ENCODE measurements around the gene SLC26A8.
"Not testable (repeated sequence)": the region's sequence is repeated elsewhere in the genome, so short reads cannot be mapped to it uniquely, and the experiment has no call there.

The SLC26A8 gene

GRCh38 chr6:35941170-35941569 lies 83.3 kb downstream of the SLC26A8 start:
- not testable (repeated sequence) for DNase-seq (ENCODE audit: low read depth)

GRCh38 chr6:35940014-35940413 lies 84.4 kb downstream of the SLC26A8 start:
- not testable (repeated sequence) for DNase-seq (ENCODE audit: low read depth)

- DNase-seq (ENCODE audit: low read depth) = not testable (repeated sequence)
Measured at GRCh38 chr6:35939259-35939658, 85.2 kb downstream of the SLC26A8 start.

DNA sequence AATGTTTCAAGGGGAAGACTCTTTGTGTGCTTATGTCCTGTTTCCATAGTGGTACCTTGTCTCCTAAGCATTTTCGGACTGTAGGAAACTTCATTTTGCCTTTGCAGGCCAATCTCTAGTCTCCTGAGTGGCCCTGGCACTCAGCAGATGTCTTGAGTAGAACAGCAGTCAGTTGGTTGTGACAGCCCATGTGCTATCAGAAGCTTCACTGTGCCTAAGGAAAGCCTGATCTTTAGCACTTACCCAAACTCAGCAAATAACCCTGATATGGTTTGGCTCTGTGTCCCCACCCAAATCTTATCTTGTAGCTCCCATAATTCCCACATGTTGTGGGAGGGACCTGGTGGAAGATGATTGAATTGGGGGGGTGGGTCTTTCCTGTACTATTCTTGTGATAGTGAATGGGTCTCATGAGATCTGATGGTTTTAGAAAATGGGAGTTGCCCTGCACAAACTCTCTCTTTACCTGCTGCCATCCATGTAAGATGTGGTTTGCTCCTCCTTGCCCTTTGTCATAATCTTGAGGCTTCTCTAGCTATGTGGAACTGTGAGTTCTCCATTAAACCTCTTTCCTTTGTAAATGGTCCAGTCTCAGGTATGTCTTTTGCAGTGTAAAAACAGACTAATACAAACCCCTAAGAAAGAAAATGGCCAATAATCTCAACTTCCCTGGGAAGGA lies 87.6 kb downstream of the SLC26A8 start:
- DNase-seq (ENCODE audit: low read depth) = no peak

DNA sequence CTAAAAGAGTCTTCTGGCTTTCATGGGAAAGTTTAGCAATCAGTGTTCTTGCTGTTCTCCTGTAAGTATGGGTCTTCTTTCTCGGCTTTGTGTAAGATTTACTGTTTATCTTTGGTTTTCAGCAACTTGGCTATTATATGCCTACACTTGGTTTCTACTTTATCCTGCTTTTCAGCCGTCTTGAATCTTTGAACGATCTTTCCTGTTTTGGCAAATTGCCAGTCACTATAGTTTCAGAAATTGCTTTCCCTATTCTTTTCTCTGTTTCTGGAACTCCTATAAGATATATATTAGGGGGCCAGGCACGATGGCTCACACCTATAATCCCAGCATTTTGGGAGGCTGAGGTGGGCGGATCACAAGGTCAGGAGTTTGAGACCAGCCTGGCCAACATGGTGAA lies 89.0 kb downstream of the SLC26A8 start:
- no peak for DNase-seq (ENCODE audit: low read depth)

- no peak for DNase-seq (ENCODE audit: low read depth)
Measured at GRCh38 chr6:35933844-35934243, 90.6 kb downstream of the SLC26A8 start.

- DNase-seq (ENCODE audit: low read depth) = not testable (repeated sequence)
Measured at GRCh38 chr6:35931873-35932272, 92.6 kb downstream of the SLC26A8 start.

DNA sequence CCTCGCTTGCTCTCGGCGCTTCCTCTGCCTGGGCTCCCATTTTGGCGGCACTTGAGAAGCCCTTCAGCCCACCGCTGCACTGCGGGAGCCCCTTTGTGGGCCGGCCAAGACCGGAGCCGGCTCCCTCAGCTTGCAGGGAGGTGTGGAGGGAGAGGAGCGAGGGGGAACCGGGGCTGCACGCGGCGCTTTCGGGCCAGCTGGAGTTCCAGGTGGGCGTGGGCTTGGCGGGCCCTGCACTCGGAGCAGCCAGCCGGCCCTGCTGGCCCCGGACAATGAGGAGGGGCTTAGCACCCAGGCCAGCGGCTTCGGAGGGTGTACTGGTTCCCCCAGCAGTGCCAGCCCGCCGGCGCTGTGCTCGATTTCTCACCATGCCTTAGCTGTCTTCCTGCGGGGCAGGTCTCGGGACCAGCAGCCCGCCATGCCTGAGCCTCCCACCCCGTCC lies 93.3 kb downstream of the SLC26A8 start:
- no peak for DNase-seq (ENCODE audit: low read depth)

DNA sequence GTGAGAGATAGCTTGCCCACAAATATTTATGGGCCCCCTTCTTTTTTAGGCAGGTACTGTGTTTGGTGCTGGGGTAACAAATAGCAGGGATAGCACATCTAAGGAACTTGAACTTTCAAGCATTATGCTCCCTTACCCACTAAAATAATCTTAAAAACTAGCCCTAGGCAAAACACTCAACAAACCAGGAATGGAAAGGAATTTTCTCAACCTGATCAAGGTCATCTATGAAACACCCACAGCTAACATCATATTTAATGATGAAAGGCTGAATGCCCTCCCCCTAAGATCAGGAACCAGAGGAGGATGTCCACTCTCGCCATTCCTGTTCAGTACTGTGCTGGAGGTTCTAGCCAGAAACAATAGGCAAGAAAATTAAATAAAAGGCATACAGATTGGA lies 94.8 kb downstream of the SLC26A8 start:
- DNase-seq (ENCODE audit: low read depth) = no peak

DNA sequence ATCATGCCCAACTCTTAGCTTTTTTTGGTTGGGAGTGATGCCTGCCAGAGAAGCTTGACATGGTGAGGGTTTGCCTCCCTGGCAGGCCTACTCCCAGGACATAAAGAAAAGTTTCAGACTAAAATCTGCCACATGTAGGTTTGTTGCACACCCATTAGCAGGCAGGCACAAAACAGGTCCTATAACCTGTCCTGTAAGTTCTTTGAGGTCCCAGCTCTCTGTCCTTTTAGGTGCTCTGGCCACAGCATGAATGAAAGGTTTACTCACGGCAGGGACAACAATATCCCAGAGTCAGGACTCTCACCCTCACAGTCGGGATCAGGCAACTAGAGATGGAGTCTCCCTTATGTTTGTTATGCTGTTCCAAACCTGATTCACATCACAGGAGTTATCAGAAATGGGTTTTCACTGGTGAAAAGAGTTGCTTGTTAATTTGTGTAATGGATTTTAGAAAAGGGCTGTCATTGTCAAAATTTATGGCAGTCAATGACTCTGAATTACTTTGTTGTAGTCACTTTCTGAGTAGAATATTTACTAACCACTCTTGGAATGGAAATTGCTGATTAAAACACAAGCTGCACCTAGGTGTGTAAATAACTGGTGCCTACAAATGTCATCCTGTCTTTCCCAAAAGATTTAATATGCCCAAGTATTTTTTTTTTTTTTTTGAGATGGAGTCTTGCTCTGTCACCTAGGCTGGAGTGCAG lies 97.8 kb downstream of the SLC26A8 start:
- DNase-seq (ENCODE audit: low read depth) = no peak

GRCh38 chr6:35925961-35926360 lies 98.5 kb downstream of the SLC26A8 start:
- no peak for DNase-seq (ENCODE audit: low read depth)

DNA sequence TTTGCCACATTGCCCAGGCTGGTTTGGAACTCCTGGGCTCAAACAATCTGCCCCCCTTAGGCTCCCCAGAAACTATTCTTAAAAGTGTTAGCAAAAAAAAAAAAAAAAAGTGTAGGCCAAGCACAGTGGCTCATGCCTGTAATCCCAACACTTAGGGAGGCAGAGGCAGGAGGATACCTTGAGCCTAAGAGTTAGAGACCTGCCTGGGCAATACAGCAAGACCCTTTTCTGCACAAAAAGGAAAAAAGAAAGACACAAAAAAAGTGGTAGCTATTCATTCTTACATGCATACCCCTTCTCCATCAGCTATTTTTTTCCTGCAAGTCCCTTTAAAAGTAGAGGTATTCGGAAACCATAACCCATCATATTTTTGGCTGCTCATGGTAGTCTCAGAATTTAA lies 100.3 kb downstream of the SLC26A8 start:
- no peak for DNase-seq (ENCODE audit: low read depth)

- DNase-seq (ENCODE audit: low read depth) = no peak
Measured at GRCh38 chr6:35922139-35922554, 102.3 kb downstream of the SLC26A8 start.

GRCh38 chr6:35920793-35921732 lies 103.4 kb downstream of the SLC26A8 start, which contains the start of gene SRPK1:
SRPK1 (minus strand) TSS chr6:35921098; CDS start chr6:35921056, 42 bp downstream.
- no peak for DNase-seq (ENCODE audit: low read depth)

DNA sequence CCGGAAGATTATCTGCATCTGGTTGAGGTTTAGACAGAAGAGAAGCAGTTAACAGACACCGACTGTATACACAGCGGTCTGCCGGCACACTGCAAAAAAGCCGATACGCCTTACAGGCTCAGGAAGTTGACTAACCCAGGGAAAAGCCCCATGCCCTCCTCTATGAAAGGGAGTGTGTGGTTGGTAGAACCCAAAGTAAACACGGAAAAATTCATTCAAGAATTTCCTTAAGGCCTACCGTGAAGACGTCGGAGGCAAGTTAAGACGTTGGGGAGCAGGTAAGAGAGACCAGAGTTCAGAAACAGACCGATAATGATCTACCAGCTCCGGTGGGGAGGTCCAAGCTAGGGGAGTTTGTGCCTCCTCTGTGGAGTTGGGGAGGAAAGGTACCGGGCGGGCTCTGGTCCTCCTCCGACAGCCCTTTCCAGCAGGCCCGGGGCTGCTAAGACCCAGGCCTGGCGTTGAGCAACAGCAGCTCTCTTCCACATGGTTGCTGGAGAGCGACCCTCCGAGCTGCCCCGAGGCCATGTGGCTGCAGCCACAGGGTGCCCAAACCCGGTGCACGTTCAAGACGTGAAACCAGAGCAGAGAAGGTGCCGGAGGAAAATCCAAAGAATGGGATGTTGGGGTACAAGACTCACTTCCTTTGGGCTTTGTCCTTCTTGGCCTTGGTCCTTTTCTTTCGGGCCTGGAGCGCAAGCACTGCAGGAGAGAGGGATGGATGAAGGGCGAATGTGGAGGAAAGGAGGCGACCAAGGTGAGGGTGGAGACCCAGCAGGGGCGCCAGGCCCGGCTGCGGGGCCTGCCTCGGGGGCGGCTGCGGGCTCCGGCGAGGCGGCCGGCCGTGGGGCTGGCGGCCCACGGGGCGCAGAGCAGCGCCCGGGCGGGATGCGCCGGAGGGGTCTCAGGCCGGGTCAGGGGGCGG lies 104.4 kb downstream of the SLC26A8 start:
- DNase-seq (ENCODE audit: low read depth) = no peak

DNA sequence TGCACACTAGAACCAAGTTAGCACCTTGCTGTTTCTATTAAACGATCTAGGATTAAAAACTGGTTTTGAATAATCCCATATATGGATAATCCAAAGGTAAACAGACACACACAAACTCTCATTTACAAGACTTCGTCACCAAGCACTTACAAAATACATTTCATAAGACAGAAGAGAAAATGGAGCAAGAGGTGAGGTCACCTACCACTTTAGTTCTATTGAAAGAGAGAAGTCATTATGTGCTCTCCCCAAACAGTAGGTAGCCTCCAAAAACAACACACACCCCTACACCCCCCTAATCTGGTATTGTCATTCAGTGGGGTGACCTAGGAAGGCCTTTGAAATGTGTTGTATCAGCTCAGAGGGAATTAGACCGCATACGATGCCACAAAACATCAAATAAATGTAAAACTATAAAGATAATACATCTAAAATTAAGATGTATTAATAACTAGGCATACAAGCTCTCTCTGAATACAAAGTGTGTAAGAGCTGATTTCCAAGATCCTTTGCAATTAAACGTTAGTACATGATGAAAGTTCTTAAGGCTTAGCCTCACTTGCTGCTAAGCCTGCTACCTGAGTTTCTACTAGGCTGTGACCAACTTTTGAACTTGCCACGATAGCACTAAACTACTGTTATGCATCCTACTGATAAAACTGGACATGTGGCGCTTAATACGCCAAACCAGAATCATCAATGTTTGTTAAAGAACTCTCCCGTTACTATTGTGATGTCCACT lies 105.2 kb downstream of the SLC26A8 start:
- DNase-seq (ENCODE audit: low read depth) = no peak

DNA sequence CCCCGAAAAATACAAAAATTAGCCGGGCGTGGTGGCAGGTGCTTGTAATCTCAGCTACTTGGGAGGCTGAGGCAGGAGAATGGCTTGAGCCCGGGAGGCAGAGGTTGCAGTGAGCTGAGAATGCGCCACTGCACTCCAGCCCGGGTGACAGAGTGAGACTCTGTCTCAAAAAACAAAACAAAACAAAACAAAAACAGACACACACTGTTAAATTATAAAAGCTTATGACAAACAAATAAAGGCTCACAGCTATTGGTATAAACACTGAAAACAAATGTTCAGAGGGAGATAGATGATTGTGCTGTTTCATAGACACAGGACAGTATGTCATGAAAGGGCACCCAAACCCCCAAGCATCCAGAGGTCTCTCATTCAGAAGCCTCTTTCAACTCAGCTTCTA lies 107.5 kb downstream of the SLC26A8 start:
- not testable (repeated sequence) for DNase-seq (ENCODE audit: low read depth)

GRCh38 chr6:35916056-35916455 lies 108.4 kb downstream of the SLC26A8 start:
- no peak for DNase-seq (ENCODE audit: low read depth)

- no peak for DNase-seq (ENCODE audit: low read depth)
Measured at GRCh38 chr6:35914536-35914935, 109.9 kb downstream of the SLC26A8 start.

- DNase-seq (ENCODE audit: low read depth) = no peak
Measured at GRCh38 chr6:35911871-35912653, 112.4 kb downstream of the SLC26A8 start.

All from GM04503 (cell line).